ENCODE measurements around the gene NOS1. TPM values are rescaled to one million over a fixed set of nuclear protein-coding genes. Genes with fewer than 3 reads are reported as not detected.

The NOS1 gene
- total and polyA plus RNA-seq, 2 of the 8 experiments (the other 6 are each of a cell fraction or from before 2014, with no cell fraction given): 1.5 to 2.0 TPM

DNA sequence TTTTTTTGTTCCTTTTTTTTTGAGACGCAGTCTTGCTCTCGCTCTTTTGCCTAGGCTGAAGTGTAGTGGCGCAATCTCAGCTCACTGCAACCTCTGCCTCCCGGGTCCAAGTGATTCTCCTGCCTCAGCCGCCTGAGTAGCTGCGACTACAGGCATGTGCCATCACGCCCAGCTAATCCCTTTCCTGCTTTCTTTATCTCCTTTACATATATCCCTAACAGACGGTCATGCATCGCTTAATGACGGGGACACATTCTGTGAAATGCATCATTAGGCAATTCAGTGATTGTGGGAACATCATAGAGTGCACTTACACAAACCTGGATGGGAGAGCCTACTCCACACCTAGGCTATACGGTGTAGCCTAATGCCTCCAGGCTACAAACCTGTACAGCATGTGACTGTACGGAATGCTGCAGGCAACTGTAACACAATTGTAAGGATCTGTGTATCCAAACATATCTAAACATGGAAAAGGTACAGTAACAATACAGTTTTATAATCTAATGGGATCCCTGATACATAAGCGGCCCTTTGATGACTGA lies 32.8 kb downstream of the NOS1 start:
- no peak overlapping the region for H3K27ac ChIP-seq (ENCODE audit: low read depth, low read length)
- TF ChIP-seq CTCF (IDR thresholded peaks at IDR 0.05; ENCODE audit: control extremely low read depth in 1 of 3, insufficient read depth in 1 of 3, low read depth in 1 of 3, low read length in 3 of 3) (no peak), SIX5 (IDR thresholded peaks at IDR 0.05; ENCODE audit: low read depth, low read length) (no peak), ZNF274 (IDR thresholded peaks at IDR 0.05; ENCODE audit: borderline replicate concordance, extremely low read depth, low read length) (no peak), GABPA (IDR thresholded peaks at IDR 0.05; ENCODE audit: borderline replicate concordance, insufficient read depth, low read length) (no peak), ASH2L (IDR thresholded peaks at IDR 0.05; ENCODE audit: low read length) (no peak), BCL11A (IDR thresholded peaks at IDR 0.05; ENCODE audit: low read depth in 2 of 2, low read length in 2 of 2) (no peak), CHD1 (IDR thresholded peaks at IDR 0.05; ENCODE audit: low read depth, low read length) (no peak), PHF8 (conservative IDR thresholded peaks at IDR 0.05; ENCODE audit: low read depth, low read length) (no peak), SRF (IDR thresholded peaks at IDR 0.05; ENCODE audit: low read depth, low read length) (no peak), RBBP5 (IDR thresholded peaks at IDR 0.05; ENCODE audit: borderline replicate concordance, low read depth, low read length) (no peak), EZH2 (IDR thresholded peaks at IDR 0.05; ENCODE audit: low read depth, low read length, severe bottlenecking) (no peak)

More for the DNA sequence above, 32.8 kb downstream of the NOS1 start:
- Histone ChIP-seq H2BK15ac (ENCODE audit: low read length) (no peak overlapping the region), H3K18ac (ENCODE audit: extremely low read depth, low read length) (no peak overlapping the region), H3K36me3 (ENCODE audit: control insufficient read depth in 2 of 4, insufficient read depth in 4 of 4, low read length in 3 of 4) (no peaks in the 10 kb centered on the region), H3K23ac (ENCODE audit: insufficient read length) (no peak overlapping the region), H4K5ac (ENCODE audit: insufficient read length, low read depth, low read length) (no peak overlapping the region), H2BK5ac (ENCODE audit: low read depth, low read length) (no peak overlapping the region), H3K4me2 (ENCODE audit: insufficient read depth in 1 of 2, low read depth in 2 of 2, low read length in 2 of 2) (no peak overlapping the region), H2AK5ac (ENCODE audit: low read depth, low read length) (no peak overlapping the region), H3K9ac (replicated peaks in 1 of 4; ENCODE audit: extremely low read depth in 1 of 4, low read depth in 3 of 4, low read length in 3 of 4) (no peak overlapping the region), H2AFZ (ENCODE audit: low read length) (no peak overlapping the region), H3K27me3 (replicated peaks in 1 of 4; ENCODE audit: control insufficient read depth in 3 of 4, extremely low read depth in 1 of 4, insufficient read depth in 3 of 4, low read length in 3 of 4) (no peaks in the 10 kb centered on the region), H3K4me3 (ENCODE audit: extremely low read depth in 1 of 4, insufficient read depth in 2 of 4, low read depth in 3 of 4, low read length in 4 of 4) (no peak overlapping the region), H3K79me1 (ENCODE audit: low read depth, low read length) (no peaks in the 10 kb centered on the region), H3K9me3 (ENCODE audit: insufficient read depth in 2 of 2, low read depth in 1 of 2, low read length in 1 of 2) (no peaks in the 10 kb centered on the region), H3K14ac (ENCODE audit: insufficient read length) (no peak overlapping the region), H2BK20ac (ENCODE audit: low read length) (no peak overlapping the region), H4K91ac (replicated peaks; ENCODE audit: insufficient read length, low read length) (no peak overlapping the region), H3K56ac (replicated peaks; ENCODE audit: insufficient read length, low read depth, low read length) (no peak overlapping the region), H2BK120ac (replicated peaks; ENCODE audit: low read depth, low read length) (no peak overlapping the region), H3K4me1 (replicated peaks in 1 of 4; ENCODE audit: control insufficient read depth in 3 of 4, insufficient read depth in 4 of 4, low read length in 3 of 4) (peaks cover 0 to 2% (median 0%) of the 10 kb centered on the region in 4 experiments; a peak in 2 of 7 replicates), H2BK12ac (ENCODE audit: low read depth, low read length) (no peak overlapping the region), H4K20me1 (replicated peaks in 1 of 2; ENCODE audit: control insufficient read depth in 1 of 2, insufficient read depth in 2 of 2, low read length in 2 of 2) (no peaks in the 10 kb centered on the region), H3K23me2 (ENCODE audit: low read depth, low read length) (no peaks in the 10 kb centered on the region), H3K4ac (replicated peaks; ENCODE audit: insufficient read length, low read depth, low read length) (no peak overlapping the region), H3K79me2 (ENCODE audit: control insufficient read depth in 1 of 2, insufficient read depth in 2 of 2, low read length in 2 of 2) (no peaks in the 10 kb centered on the region), H4K8ac (ENCODE audit: extremely low read depth, insufficient read depth, low read length) (no peak overlapping the region)
- 89% methylated on average over 13 of the region's 13 CpGs; no CpG with 5 or more reads in 1 of the 2 experiments for WGBS, 2 experiments (ENCODE audit: extremely low coverage in 1 of 2, insufficient coverage in 1 of 2, insufficient read length in 1 of 2, insufficient replicate concordance in 2 of 2, low coverage in 1 of 2, low lambda C conversion rate in 2 of 2, missing lambda C conversion rate in 1 of 2)
- no peak for DNase-seq (ENCODE audit: low read depth in 1 of 2, low spot score in 2 of 2)
- ChIA-PET POLR2A (ENCODE audit: partially characterized antibody) (interaction anchor here (1.3 kb wide), 1 partner anchor 9 kb away, joined by 4 read pairs; no protein-coding TSS in a partner anchor), CTCF (ENCODE audit: partially characterized antibody) (interaction anchor here (1.0 to 1.3 kb wide), 2 partner anchors 70 to 95 kb away, joined by 3 to 4 read pairs; no protein-coding TSS in a partner anchor)
- no peak for FAIRE-seq

All from H1 (cell line).